ENCODE results near the gene PITPNM1. TPM values are rescaled to one million over a fixed set of nuclear protein-coding genes. Genes with fewer than 3 reads are reported as not detected.
"Not testable (repeated sequence)": the region's sequence is repeated elsewhere in the genome, so short reads cannot be mapped to it uniquely, and the experiment has no call there.

The PITPNM1 gene
- total RNA-seq, 1 donor from 2014 or later = 17.4 TPM

- FAIRE-seq = no peak
- DNase-seq (ENCODE audit: low read depth) = no peak
- Histone ChIP-seq H3K27me3 (ENCODE audit: control insufficient read depth, insufficient read depth, low read length) (no peaks in the 10 kb centered on the region), H3K36me3 (ENCODE audit: control insufficient read depth, insufficient read depth, low read length) (peaks cover 31% of the 10 kb centered on the region), H3K4me3 (ENCODE audit: low read depth, low read length) (no peak overlapping the region)
- TF ChIP-seq CTCF (IDR thresholded peaks at IDR 0.05; ENCODE audit: insufficient read depth, low read length, severe bottlenecking) = no peak
These were observed 13.7 kb downstream of the PITPNM1 start for GRCh38 chr11:67491276-67492068.

DNA sequence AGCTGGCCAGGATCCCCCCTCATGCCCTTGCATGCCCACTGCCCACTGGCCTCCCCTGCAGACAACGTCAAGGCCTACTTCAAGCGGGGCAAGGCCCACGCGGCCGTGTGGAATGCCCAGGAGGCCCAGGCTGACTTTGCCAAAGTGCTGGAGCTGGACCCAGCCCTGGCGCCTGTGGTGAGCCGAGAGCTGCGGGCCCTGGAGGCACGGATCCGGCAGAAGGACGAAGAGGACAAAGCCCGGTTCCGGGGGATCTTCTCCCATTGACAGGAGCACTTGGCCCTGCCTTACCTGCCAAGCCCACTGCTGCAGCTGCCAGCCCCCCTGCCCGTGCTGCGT lies 14.5 kb downstream of the PITPNM1 start:
- no peak for FAIRE-seq
- H3K27me3 ChIP-seq (ENCODE audit: control insufficient read depth, insufficient read depth, low read length) = no peaks in the 10 kb centered on the region
- TF ChIP-seq CTCF (IDR thresholded peaks at IDR 0.05; ENCODE audit: insufficient read depth, low read length, severe bottlenecking) = no peak
- no peak overlapping the region for H3K4me3 ChIP-seq (ENCODE audit: low read depth, low read length)
- DNase-seq (ENCODE audit: low read depth) = no peak
- H3K36me3 ChIP-seq (ENCODE audit: control insufficient read depth, insufficient read depth, low read length) = peaks cover 24% of the 10 kb centered on the region

GRCh38 chr11:67489885-67490726 lies 15.1 kb downstream of the PITPNM1 start:
- DNase-seq (ENCODE audit: low read depth) (no peak), FAIRE-seq (peak; percentile 36)
- TF ChIP-seq CTCF (IDR thresholded peaks at IDR 0.05; ENCODE audit: insufficient read depth, low read length, severe bottlenecking) = no peak
- Histone ChIP-seq H3K36me3 (ENCODE audit: control insufficient read depth, insufficient read depth, low read length) (peaks cover 20% of the 10 kb centered on the region), H3K27me3 (ENCODE audit: control insufficient read depth, insufficient read depth, low read length) (no peaks in the 10 kb centered on the region), H3K4me3 (ENCODE audit: low read depth, low read length) (no peak overlapping the region)

GRCh38 chr11:67489203-67489884 lies 15.8 kb downstream of the PITPNM1 start:
- no peak for TF ChIP-seq CTCF (IDR thresholded peaks at IDR 0.05; ENCODE audit: insufficient read depth, low read length, severe bottlenecking)
- H3K36me3 ChIP-seq (ENCODE audit: control insufficient read depth, insufficient read depth, low read length) = peaks cover 16% of the 10 kb centered on the region
- FAIRE-seq (no peak), DNase-seq (ENCODE audit: low read depth) (no peak)
- no peaks in the 10 kb centered on the region for H3K27me3 ChIP-seq (ENCODE audit: control insufficient read depth, insufficient read depth, low read length)
- H3K4me3 ChIP-seq (ENCODE audit: low read depth, low read length) = no peak overlapping the region

DNA sequence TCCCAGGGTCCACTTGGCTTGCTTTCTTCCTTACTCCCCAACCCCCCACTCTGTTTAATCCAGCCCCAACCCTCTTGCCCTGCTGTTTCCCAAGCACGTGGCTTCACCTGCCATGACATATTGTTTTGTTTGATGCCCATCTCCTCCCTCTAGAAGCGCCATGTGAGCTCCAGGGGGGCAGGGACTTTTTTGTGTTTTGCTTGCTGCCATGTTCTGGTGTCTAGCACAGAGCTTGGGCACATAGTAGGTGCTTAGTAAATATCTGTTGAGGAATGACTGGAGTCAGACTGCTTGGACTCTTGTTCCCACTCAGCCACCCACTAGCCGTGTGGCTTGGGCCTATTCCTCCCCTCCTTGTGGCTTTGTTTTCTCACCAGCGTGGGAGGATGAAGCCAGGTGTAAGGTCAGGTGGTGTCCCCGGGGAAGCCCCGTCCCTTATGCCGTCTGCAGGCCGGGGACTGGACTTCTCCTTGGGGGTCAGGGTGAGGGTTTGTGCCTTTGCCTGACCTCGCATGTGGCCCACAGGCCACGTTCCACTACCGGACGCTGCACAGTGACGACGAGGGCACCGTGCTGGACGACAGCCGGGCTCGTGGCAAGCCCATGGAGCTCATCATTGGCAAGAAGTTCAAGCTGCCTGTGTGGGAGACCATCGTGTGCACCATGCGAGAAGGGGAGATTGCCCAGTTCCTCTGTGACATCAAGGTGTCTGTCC lies 18.5 kb downstream of the PITPNM1 start:
- FAIRE-seq (no peak), DNase-seq (ENCODE audit: low read depth) (no peak)
- no peak for TF ChIP-seq CTCF (IDR thresholded peaks at IDR 0.05; ENCODE audit: insufficient read depth, low read length, severe bottlenecking)
- Histone ChIP-seq H3K36me3 (ENCODE audit: control insufficient read depth, insufficient read depth, low read length) (peaks cover 4% of the 10 kb centered on the region), H3K27me3 (ENCODE audit: control insufficient read depth, insufficient read depth, low read length) (no peaks in the 10 kb centered on the region), H3K4me3 (ENCODE audit: low read depth, low read length) (no peak overlapping the region)

GRCh38 chr11:67485873-67486361 lies 19.2 kb downstream of the PITPNM1 start:
- not testable (repeated sequence) for DNase-seq (ENCODE audit: low read depth); H3K27me3 ChIP-seq (ENCODE audit: control insufficient read depth, insufficient read depth, low read length); H3K4me3 ChIP-seq (ENCODE audit: low read depth, low read length); FAIRE-seq; H3K36me3 ChIP-seq (ENCODE audit: control insufficient read depth, insufficient read depth, low read length)

All from bronchial epithelial cell (primary cell).